NOMO-1 treated with dmso at 0.1 percent for 144 hours (cell line): ENCODE data around the gene SAP30BP.

Source experiments
- DNase-seq: peaks from one replicate; lab custom pipeline; 2025; ENCODE audit not compliant: unreplicated experiment; lab: John Stamatoyannopoulos, UW

Gene SAP30BP

DNA sequence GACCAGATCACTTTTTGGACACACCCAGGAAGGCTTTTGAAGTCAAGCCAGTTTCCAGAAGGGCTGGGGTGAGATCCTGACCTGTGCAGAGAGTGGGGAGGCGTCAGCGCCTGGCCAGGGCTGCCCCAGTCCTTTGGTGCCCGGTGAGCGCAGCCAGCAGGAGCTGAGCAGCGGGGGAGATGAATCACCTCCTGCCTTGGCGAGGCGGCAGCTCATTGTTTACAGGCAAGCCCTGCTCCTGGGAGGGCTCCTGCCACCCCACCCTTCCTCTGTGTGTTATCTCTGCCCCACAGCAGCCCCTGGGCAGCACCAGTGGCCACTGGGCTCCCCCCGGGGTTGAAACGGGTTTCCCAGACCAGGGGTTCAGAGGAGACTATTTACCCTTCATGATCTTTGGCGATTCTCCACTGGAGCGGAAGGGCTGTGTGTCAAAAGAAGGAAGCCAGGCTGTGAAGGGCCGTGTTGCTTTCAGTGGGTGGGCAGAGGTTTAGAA lies 40.0 kb downstream of the SAP30BP start:
- no peak for DNase-seq

DNA sequence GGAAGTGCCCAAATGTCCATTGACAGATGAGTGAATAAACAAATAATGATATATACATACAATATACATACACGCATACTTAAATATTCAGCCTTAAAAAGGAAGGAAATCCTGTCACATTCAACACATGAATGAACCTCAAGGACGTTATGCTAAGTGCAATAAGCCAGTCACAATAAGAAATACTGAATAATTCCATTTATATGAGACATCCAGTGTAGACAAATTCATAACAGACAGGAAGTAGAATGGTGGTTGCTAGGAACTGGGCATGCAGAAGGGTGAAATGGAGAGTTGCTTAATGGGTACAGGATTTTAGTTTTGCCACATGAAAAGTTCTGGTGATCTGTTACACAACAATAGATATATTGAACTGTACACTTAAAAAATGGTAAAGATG lies 45.3 kb downstream of the SAP30BP start:
- no peak for DNase-seq

DNA sequence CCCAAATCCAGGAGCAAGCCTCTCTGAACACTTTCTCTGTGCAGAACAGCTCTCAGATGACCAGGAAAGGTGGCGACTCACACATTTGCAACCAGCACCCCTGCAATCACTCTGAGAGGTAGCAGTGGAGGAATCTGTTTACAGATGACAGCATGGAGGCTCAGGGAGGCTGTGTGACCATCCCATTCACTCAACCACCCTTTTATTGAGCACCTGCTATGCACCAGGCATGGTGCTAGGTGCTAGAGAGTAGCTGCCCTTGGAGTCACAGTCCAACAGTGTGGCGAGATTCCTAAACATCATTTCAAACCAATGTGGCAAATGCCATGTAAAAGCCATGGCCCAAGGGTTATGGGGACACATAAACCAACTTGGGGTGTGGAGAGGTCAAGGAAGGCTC lies 52.6 kb downstream of the SAP30BP start:
- DNase-seq: no peak

DNA sequence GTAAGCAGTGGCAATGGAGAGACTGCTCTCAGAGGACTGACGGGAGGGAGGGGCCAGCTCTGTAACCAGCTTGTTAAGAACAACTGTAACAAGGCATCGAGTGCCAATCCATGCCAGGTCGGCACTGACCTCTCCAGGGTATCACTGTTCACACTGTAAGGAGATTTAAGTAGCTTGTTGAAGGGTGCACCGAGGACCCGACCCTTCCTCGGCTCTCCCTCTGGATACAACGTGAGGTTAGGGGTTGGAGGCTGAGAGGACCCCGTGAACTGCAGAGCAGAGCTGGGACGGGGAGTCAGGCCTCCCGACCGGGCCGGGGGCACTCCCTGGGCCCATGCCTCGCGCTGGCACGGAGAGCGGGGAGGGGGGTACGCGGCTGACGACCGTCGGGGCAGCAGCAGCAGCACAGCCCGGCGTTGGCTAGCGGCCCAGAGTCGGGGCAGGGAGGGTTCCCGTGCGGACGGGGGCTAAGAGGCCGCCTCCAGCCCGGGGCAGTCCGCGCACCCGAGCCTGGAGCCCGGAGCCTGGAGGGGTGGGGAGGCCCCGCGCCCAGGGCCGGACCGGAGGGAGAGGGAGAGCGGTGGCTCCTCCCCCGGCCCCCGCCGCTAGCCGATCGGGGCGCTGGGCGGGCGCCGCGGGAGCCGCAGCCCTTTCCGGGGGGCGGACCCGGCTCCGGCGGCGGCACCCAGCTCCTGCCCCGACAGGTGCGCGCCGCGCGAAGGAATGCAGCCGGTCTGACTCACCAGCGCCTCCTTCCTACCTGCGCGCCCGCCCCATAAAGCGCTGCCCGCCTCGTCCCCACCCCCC lies 53.7 kb downstream of the SAP30BP start, which contains the start of gene ITGB4:
Gene ITGB4, plus strand, starts transcription at position 804 of the 807 bp plus-strand sequence. CDS start 3,245 bp downstream, outside the sequence.
- no peak for DNase-seq

DNA sequence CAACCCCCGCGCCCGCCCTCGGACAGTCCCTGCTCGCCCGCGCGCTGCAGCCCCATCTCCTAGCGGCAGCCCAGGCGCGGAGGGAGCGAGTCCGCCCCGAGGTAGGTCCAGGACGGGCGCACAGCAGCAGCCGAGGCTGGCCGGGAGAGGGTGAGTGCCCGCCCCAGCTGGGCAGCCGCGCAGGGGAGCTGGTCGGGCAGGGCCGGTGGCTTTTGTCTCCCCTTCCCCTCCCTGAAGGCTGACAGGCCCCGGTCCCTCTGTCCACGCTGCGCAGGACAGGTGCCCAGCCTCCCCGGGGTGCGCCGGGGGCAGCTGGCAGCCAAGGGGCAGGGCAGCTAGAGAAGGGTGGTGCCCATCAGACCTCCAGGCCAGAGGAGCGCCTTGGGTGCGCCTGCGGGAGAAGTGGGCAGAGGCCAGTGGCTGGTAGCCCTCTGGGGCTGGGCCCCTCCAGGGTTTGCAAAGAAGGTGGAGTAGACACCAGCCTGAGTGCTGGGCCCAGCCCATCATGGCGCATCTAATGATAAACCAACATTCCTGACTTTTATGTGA lies 54.4 kb downstream of the SAP30BP start:
- DNase-seq: no peak

DNA sequence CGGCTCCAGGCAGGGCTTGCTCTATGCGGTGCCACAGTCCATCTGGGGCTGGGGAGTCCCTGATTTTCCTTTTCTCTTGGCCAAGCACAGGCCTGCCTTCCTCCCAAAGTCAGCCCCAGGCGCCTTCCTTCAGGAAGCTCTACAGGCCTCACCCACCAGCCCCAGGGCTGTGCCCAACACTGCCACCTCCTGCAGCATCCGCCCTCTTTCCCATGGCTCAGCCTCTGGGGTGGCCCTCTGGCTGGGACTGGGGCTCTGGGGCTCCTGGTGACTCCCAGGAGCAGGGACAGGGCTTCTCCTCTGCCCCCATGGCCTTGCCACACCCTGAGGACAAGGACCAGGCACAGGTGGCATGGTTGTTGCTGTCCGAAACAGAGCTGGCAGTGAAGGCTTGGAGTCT lies 54.9 kb downstream of the SAP30BP start:
- no peak for DNase-seq

DNA sequence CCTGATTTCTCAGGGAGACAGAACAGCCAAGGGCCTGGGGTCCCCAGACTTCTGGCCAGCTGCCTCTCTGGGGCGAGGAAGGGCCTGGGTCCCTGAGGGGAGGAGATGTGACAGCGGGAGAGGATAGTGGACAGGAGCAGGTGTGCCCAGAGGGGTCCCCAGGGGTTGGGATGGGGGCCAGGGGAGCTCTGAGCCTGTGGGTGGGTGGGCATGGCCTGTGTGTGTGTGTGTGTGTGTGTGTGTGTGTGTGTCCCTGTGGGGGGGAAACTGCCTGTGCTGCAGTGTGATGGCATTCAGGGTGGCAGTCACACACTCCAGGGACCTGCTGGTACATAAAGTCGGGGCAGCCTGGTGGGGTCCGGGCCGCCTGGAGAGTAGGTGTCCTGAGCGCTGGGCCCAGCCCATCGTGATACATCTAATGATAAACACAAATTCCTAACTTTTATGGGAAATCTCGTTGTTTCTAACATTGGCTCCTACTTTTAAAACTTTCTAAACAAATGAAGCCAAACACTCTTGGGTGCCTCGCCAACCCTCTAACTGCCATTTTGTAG lies 55.5 kb downstream of the SAP30BP start:
- DNase-seq: no peak

DNA sequence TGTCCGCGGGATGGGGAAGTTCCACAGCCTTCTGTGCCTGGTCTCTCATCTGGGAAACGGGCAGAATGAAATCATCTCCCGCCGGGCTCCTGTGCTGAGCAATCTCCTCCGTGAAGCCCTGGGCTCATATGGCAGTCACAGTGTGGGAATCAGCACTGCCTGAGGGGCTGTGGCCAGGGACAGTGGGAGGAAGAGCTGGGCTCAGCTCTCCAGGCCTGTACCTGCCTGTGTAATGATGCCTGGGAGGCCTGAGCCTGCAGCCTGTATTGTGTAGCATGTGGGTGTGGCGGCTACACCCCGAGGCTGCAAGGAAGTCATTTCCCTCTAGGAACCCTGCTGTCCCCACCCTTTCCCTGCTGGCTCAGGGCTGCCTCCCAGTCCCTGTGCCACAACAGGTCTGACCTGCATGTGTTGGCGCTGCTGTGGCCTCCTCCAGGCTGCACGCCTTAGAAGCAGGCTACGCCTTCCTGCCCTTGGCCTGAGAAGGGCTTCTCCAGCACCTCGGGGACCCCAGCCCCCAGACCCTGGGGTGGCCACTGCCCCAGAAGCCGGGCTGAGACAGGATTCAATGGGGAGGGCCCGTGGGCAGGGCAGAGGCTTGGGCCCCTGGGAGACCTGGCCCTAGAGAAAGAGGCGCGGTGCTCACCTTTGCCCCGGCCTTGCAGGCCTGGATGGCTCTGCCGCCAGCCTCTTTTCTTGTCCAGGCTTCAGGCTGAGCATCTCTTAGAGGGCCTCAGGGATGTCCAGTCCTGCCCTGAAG lies 56.2 kb downstream of the SAP30BP start:
- DNase-seq: no peak

DNA sequence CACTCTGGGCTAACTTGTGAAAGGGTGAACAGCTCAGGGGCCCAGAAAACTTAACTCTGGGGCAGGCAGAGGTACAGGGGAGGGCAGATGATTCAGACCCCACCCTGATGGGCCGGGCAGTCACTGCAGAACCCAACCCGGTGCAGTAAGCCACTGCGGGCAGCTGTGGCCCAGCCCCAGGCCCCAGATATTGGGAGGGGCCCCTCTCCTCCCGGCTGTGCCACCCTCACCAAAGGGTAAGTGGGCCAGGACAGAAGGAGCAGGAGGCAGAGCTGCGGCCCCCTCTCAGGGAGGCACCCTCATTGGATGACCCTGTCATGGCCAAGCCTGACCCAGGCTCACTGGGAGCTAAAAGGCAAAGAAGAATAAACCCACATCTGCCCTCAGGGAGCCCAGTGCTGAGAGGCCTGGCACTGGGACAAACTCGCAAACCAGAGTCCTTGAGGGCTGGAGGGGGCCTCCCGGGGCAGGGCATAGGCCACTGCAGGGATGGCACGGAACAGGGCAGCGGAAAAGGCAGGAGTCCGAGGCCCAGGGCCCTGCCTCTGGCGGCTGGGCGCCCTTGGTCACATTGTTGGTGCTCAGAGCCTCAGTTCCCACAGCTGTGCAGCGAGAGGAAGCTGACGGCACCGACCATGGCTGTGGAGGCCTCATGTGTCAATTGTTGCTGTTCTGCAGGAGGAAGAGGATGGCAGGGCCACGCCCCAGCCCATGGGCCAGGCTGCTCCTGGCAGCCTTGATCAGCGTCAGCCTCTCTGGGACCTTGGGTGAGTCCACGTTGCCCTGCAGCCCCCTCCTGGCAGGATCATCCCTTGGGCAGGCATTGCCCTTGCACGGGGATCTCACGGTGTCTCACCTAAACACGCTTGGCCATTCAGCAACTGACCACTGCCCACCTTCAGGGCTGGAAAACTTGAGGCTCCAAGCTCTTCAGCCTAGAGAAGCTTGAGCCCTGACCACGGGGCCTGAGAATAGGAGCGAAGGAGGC lies 57.2 kb downstream of the SAP30BP start:
- DNase-seq: no peak

DNA sequence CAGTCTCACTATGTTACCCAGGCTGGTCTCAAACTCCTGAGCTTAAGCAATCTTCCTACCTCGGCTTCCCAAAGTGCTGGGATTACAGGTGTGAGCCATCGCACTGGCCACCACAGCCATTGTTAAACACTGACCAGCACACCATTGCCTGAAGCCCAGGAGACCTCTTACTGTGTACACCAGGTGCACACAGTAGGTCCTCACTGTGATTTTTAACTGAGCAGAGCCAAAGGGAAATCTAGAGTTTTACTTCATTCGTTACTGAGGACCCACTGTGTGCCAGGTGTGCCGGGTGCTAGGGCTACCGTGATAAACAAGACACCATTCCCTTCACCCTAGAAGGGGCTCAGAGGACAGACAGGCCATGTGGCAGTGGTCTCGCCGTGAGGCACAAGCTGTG lies 58.4 kb downstream of the SAP30BP start:
- no peak for DNase-seq

DNA sequence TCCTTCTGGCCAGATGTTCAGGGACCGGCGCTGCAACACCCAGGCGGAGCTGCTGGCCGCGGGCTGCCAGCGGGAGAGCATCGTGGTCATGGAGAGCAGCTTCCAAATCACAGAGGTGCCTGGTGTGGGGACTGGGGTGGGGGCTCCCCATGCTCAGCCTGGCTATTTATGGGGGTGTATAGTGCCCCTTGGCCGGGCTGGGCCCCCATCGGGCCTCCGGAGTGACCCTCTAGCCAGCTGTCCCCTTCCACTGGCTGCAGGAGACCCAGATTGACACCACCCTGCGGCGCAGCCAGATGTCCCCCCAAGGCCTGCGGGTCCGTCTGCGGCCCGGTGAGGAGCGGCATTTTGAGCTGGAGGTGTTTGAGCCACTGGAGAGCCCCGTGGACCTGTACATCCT lies 60.3 kb downstream of the SAP30BP start:
- no peak for DNase-seq

DNA sequence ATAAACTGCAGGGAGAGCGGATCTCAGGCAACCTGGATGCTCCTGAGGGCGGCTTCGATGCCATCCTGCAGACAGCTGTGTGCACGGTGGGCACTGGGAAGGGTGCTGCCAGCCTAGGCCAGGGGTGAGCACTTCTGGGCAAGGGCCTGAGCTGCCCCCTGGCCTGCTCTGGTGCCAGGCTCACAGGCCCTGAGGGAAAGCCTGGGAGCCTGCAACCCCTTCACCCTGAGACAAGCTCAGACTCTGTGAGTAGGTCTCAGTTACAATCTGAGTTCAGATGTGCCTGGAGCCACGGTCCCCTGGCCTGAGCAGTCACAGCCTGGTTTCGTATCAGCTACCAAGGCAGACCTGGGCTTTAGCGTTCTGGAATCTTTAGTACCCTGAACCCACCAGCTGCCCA lies 62.2 kb downstream of the SAP30BP start:
- DNase-seq: no peak

DNA sequence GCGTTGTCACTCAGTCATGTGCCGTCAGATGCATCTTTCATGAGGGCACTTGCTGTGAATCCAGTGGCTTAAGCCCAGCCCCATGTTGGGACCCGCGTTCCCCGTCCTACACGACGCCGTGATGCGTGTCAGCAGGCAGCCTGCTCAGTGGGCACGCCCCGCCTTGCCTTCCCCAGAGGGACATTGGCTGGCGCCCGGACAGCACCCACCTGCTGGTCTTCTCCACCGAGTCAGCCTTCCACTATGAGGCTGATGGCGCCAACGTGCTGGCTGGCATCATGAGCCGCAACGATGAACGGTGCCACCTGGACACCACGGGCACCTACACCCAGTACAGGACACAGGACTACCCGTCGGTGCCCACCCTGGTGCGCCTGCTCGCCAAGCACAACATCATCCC lies 62.9 kb downstream of the SAP30BP start:
- no peak for DNase-seq

DNA sequence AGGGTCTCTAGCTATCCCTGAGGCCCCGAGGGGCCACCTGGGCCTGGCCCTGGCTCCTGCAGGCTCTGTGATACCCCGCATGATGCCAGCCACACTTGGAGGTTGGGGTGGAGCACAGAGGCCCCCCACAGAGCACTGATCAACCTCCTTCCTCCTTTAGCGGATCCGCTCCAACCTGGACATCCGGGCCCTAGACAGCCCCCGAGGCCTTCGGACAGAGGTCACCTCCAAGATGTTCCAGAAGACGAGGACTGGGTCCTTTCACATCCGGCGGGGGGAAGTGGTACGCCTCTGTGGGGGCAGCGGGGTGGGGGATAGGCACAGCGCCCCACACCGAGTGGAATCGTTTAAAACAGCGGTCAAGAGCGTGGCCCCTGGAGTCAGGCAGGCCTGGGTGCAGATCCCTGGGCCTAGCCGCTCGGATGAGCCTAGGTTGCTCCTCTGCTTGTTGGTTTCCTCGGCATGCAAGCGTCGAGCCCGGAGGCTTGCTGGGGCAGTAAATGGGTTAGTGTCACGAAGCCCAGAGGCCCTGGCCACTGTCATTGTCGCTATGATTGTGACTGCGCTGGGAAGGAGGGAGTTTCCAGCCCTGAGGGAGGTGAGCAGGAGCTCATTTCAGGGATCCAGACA lies 64.1 kb downstream of the SAP30BP start:
- no peak for DNase-seq

DNA sequence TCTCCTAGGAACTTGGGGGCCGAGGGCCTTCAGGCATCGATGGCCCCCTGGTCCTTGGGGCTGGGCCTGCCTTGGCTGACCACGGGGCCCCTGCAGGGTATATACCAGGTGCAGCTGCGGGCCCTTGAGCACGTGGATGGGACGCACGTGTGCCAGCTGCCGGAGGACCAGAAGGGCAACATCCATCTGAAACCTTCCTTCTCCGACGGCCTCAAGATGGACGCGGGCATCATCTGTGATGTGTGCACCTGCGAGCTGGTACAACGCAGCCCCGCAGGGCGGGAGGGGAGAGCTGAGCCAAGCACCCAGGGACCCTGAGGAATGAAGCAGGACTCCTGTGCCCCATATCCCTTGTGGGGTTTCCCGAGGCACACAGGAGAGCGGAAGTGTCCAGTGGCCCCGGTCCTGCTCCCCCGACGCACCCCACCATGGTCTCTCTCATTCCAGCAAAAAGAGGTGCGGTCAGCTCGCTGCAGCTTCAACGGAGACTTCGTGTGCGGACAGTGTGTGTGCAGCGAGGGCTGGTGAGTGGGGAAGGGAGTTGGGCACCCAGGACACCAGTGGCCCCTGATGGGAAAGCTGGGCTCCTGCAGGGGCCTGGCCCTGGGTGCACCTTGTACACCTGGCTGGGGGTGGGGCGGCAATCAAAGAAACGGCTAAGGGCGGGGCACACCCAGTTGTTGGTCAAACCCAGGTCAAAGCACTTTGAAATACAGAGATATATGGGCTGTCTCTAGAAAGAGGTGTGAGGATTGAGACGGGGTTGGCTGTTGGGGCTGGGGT lies 64.8 kb downstream of the SAP30BP start:
- no peak for DNase-seq

DNA sequence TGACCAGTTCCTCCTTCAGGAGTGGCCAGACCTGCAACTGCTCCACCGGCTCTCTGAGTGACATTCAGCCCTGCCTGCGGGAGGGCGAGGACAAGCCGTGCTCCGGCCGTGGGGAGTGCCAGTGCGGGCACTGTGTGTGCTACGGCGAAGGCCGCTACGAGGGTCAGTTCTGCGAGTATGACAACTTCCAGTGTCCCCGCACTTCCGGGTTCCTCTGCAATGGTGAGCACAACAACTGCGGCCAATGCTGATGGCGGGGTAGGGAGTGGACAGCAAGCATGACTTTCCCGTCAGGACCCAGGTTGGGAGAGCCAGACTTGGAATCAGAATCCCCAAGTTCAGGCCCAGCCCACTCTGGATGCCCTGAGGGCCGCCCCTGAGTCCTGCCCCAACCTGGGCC lies 66.3 kb downstream of the SAP30BP start:
- DNase-seq: no peak

DNA sequence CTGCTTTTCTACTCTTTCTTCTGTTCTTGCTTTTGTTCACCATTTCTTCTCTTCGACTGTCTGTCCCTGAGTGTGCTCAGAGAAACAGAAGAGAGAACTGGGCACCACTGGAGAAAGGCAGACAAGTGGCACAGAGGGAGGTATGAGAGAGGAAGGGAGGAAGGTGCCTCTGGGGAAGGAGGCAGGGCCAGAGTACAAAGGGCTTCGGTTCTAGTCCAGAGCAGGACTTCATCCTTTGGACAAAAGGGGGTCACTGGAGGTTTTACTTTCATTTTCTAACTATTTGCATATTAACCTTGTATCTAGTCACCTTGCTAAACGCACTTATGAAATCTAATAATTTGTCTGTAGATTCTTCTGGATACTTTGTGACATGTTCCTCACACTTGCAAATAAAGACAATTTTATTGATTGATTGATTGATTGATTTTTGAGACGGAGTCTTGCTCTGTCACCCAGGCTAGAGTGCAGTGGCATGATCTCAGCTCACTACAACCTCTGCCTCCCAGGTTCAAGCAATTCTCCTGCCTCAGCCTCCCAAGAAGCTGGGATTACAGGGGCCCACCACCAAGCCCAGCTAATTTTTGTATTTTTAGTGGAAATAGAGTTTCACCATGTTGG lies 67.6 kb downstream of the SAP30BP start:
- DNase-seq: no peak

DNA sequence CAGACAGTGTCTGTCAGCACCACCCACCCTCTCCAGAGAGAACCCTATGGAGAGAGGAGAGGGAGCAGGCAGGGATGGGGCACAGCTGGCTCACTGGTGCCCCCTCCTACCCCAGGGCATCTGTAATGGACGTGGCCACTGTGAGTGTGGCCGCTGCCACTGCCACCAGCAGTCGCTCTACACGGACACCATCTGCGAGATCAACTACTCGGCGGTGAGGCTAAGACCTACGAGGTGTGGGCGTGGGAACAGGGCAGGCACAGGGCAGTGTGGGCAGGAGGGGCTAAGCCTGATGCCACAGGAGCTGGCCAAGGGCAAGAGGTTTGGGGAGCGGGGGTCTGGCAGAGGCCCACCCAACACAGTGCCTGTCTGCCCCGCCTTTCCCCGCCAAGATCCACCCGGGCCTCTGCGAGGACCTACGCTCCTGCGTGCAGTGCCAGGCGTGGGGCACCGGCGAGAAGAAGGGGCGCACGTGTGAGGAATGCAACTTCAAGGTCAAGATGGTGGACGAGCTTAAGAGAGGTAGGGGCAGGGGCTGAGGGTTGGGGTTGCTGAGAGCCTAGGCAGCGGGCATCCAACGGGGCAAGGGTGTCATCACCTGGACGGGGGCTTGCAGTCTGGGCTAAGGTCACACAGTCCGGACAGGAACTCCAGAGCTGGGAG lies 69.2 kb downstream of the SAP30BP start:
- no peak for DNase-seq
